HG02571 (cell line): ENCODE data around the gene EXOC4.
"Not testable (repeated sequence)": the region's sequence is repeated elsewhere in the genome, so short reads cannot be mapped to it uniquely, and the experiment has no call there.

Experiments
- ATAC-seq: cut with Tn5 transposase; IDR thresholded peaks from one replicate; pipeline ENCODE4 v1.9.1; 2021; ENCODE audit warnings: mild to moderate bottlenecking, moderate library complexity; ENCODE audit not compliant: unreplicated experiment

The EXOC4 gene

GRCh38 chr7:133275008-133275407, 22.1 kb downstream of the EXOC4 start:
- no peak for ATAC-seq

DNA sequence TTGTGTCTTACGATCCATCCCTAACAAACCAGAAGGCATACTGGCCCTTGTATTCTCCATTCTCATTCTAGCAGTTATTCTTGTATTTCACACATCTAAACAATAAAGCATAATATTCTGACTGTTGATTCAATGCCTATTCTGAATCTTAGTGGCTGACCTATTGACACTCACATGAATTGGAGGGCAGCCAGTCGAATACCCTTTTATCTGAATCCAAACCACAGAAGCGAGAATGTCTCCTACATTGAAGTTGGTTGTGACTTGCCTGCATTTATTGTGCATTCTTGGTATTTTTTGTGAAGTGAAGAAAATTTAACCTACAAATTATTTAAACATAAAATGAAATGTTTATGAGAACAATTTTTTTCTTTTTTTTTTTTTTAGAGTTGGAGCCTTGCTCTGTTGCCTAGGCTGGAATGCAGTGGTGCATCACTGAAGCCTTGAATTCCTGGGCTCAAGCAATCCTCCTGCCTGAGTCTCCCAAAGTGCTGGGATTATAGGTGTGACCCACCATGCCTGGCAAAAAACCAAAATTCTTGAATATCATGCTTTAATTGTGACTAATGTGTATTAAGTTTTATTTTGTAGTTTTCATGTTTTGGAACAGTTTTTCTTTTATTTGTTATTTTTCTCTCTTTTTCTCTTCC, 22.7 kb downstream of the EXOC4 start:
- no peak for ATAC-seq

- not testable (repeated sequence) for ATAC-seq
Measured at GRCh38 chr7:133278975-133279374, 26.1 kb downstream of the EXOC4 start.

DNA sequence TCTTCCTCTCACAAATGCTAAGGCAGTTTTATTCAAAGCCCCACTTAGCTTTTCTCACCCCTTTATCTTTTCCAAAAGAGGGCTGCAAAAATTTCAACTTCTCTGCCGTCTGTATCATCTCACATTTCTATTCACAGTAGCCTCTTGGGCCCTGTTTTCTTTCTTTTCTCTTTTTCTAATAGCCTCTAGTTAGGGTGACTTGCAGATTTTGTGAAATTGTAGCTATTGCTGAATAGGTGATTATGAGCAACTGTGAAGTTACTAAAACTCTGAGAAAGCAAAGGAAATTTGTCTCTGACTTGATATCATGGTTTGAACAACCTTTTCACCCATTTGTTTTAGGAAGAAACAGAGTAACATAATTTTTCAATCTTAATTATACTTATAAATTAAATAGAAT, 29.2 kb downstream of the EXOC4 start:
- no peak for ATAC-seq

DNA sequence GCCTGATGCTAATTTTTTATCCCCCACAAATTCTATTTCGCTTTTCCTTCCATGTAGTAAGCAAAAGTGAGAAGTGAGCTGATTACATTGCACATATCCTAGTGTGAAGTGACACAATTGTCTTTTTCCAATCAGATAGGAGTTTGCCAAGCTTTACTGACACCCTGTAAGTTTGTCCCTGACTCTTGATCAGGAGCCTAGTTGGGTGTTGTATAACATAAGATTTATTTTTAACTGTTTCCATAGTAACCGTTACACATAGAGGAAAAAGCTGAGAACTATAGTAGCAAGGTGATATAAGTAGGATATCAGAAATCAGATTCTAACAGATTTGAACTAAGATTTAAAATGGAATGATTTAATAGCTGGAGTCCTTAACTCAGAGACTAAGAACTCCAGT, 31.2 kb downstream of the EXOC4 start:
- no peak for ATAC-seq

DNA sequence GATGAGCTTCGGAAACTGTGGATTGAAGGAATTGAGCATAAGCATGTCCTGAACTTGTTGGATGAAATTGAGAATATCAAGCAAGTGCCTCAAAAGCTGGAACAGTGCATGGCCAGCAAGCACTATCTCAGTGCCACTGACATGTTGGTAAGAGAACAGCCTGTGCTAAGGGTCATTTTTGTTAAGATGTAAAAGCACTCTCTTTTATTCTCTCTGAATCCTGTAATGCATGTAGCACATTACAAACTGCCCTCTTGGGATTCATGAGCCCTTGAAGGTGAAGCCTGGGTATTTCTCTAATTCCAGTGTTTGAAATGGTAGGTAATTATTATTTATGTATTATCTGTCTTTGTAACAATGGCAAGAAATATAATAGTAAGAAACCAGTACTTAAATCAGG, 36.1 kb downstream of the EXOC4 start:
- ATAC-seq, result no peak

DNA sequence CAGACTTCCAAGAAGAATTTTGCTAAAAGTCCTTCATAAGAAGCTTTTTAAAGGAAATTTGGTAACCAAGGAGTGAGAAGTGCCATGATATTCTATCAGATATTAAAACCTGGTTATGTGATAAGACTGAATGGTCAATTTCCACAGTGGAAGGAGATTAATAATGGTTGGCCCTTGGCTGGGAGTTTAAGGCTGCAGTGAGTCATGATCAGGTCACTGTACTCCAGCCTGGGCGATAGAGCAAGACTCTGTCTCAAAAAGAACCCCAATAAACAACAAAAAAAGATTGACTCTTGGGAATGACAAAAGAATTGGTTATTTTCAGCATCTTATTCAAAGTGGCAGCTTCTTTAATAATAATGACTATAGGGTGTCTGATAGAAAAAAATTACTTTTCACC, 37.2 kb downstream of the EXOC4 start:
- no peak for ATAC-seq

DNA sequence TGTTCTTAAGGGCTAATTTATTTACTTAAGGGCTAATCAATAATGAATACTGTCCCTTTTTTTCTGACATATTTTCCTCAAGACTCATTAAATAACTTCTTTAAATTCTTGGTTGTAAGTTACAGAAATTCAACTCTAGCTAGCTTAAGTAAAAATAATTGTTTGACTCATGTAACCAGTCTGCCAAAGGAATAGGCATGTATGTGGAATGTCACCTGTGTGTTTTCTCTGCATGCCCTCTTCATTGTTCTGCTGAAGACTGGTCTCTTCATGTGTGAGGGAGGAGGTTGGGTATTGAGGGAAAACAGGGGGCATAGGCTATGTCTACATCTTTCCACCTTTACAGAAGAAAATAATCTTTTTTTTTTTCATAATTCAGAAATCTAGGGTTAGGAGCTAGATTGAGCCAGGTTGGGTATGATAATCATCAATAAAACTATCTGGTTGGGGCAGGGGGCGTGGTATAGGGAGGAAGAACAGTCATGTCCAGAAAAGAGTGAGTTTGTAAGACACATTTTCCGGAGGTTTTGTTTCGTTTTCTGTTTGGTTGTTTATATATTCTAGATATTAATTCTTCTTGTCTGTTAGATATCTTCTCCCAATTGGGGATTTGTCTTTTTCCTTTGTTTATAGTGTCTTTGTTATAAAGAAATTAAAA, 37.9 kb downstream of the EXOC4 start:
- no peak for ATAC-seq

DNA sequence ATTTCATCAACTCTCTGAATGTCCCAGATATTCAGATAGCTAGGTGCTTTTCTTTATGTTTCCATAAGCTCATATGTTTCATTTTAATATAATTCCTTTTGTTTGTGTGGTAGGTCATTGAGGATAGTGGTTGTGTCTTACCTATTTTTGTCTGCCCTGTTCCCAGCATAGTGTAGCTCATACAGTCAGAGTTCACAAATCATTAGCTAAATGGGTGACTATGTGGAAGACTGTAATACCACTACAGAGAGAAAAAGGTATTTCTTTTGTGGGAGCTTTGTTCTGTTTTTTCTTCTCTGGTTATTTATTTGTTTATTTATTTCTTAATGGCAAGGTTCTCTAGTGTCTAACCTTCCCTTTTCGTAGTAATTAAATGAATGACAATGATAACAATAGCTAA, 39.8 kb downstream of the EXOC4 start:
- no peak for ATAC-seq

DNA sequence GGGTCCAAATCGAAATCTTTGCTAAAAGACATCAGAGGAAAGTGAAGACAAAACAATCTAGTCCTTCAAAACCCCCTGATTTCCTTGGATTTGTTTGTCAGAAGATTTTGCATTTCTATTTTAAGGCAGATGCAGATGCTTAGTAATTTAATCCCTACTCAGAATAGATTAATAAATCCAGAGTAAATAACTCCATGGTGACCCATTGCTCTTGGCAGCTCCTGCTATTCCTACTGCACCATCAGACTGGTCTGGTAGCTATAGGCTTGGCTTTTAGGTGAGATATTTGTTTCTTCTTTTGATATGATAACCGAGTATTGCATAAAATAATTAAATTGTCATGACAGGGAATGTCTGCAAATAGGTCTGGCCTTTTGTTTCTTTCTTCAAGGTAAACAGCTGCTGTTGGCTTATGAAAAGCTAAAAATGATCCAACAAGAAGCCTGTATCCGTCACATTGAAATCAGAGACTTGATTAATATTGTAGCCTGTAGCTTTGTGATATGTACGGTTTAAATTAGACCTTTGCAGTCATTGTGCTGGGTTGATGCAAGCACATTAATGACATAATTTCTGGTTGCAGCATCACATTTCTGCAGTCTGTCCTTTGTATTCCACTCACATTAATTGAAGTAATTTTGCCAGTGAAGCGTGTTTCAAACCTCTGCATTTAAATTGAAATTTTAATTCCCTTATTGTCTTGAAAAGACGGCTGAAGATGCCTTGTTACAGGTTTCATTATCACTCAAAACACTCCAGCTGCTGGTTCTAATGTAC, 40.7 kb downstream of the EXOC4 start:
- no peak for ATAC-seq

- ATAC-seq, result no peak
Measured at GRCh38 chr7:133294234-133294633, 41.4 kb downstream of the EXOC4 start.

DNA sequence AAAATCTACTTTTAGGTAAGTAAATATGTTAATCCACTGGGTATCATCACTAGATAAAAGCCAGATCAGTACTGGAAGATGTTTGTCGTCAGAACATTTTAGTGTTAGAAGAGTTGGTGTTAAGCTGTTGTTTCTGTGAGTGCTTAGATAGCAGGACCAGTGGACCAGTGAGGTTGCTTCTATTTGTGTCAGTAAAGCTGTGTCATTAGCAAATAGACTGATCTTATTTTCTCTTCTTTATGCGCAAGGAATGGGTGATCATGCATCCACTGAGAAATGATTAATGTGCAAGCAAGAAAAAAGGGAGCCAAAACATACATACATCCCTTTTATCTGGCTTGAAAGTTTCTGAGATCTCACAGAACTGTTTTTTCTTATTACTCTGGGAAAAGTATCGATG, 42.6 kb downstream of the EXOC4 start:
- no peak for ATAC-seq

DNA sequence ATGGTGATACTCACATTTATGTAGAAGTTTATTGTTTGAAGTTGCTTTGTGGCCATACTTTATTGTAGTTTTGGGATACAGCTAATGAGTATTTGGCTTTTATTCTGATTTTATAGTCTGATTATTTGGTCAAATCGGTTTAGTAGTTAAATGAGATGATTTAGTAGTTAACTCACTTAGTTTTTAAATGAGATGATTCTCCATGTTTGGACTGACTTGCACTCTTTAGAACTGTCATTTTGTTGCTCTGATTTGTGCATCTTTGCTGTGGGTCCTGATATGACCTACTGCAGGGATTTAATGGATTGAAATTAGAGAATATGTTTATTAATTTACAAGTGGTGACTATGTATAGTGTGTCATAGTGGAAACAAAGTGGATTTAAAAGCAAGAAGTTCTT, 44.2 kb downstream of the EXOC4 start:
- ATAC-seq, result no peak

- ATAC-seq, result no peak
Measured at GRCh38 chr7:133298080-133298479, 45.2 kb downstream of the EXOC4 start.

- no peak for ATAC-seq
Measured at GRCh38 chr7:133299676-133300075, 46.8 kb downstream of the EXOC4 start.

GRCh38 chr7:133300088-133300487, 47.2 kb downstream of the EXOC4 start:
- no peak for ATAC-seq

DNA sequence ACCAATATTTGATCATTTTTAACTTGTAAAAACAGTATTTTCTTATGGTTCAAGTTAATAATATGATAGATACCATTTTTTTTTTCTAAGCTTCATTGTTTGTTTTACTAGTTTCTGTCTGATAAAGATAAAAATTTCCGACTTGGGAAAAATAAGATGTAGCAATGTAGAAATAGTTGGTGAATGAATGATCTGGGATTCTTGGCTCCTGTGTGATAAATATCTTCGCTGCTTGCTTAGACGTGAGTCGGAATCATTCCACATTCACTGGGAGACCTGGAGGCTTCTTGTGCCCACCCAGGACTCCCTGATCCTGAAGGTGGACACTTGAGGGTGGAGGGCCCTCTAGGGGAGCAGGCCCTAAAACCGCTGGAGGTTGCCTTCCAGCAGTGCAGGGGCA, 47.9 kb downstream of the EXOC4 start:
- ATAC-seq, result no peak

DNA sequence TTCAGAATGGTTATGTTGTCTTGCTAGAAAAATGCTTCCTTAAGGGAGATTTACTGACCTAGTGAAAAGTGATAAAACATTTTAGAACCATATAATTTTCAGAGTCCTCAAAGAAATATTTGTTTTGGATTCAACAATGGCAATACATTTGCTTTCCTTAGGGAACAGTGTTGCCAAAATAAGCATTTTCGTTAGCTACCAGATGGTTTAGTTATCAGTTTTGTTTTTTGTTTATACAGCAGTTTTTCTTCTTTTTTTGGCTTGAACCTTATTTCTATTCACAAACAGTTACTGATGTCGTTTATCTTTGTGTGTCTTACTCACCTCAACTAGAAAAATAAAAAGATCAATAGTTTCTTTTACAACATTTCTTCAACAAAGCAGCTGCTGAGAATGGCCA, 48.6 kb downstream of the EXOC4 start:
- ATAC-seq, result no peak

- no peak for ATAC-seq
Measured at GRCh38 chr7:133303372-133303771, 50.5 kb downstream of the EXOC4 start.

DNA sequence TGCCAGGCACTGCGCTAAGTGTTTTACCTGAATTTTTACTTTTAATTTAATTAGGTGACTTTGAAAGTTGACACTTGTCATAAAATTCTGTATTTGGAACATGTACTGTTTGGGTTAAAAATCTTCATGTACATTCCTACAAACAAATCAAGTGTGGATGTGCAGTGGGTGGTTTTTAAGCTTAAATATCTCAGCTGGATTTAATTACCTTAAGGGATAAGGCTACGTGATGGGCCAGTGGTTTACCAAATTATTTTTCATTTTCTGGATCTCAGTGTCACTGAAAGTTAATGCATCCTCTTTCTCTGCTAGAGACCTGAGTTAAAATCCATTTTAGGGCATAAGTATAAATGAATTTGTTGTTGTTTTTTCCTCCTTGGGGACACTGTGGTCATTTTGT, 51.1 kb downstream of the EXOC4 start:
- ATAC-seq, result no peak

DNA sequence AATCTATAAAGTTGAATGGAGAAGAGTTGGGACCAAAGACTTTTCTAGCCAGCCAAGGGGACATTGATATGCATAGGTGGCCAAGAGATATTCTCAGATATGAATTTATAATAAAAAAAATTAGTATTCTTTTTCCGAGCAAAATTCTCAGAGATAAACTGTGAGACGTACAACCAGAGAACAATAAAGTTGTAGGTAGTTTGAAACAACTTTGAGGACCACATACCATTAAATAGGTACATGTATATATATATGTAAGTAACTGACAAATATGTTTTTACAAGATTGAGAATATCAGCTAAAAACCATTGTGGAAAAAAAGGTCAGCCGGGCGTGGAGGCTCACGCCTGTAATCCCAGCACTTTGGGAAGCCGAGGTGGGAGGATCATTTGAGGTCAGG, 56.5 kb downstream of the EXOC4 start:
- ATAC-seq, result no peak

GRCh38 chr7:133310232-133310862, 57.5 kb downstream of the EXOC4 start:
- no peak for ATAC-seq
